Measurements from ENCODE around the gene CDH5.

GRCh38 chr16:66369055-66369592 is 2.6 kb downstream of the CDH5 start:
- no peak for TF ChIP-seq POLR2A (IDR thresholded peaks at IDR 0.05)
- no peak for TF ChIP-seq CTCF (IDR thresholded peaks at IDR 0.05)

Measured in Peyer's patch (tissue), 4 donors.